ENCODE data around the gene TTBK2.

TTBK2 gene

DNA sequence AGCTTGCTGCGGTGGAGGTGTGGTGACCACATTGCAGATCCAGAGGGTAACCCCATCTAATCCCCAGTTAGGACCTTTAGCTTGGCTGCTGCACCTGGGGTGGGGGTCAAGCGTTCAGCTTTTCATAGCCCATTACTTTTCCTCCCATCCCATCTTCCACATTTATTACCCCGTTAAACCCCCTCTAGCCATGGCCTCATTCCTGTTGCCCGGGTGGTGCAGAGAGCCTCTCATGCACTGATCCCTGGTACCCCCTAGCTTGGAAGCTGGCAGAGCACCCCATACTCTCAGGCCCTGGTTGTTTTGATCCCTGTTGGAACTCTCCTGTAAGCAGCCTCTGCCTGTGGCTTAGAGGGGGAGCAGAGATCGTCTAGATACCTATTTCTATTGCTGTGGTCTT is 204.5 kb downstream of the TTBK2 start:
- H3K27ac ChIP-seq (ENCODE audit: low read depth, low read length), result no peak overlapping the region
- H3K36me3 ChIP-seq (ENCODE audit: control insufficient read depth, insufficient read depth, low read length), result peaks cover 25% of the 10 kb centered on the region
- no peaks in the 10 kb centered on the region for H3K27me3 ChIP-seq (ENCODE audit: control insufficient read depth, insufficient read depth, low read length)
- H3K4me3 ChIP-seq (ENCODE audit: low read depth, low read length), result no peak overlapping the region
- no peaks in the 10 kb centered on the region for H3K4me1 ChIP-seq (ENCODE audit: control insufficient read depth, insufficient read depth, low read length)
- H3K9ac ChIP-seq (ENCODE audit: low read depth, low read length), result no peak overlapping the region
- no peaks in the 10 kb centered on the region for H3K9me3 ChIP-seq (ENCODE audit: control insufficient read depth, insufficient read depth, low read length)

DNA sequence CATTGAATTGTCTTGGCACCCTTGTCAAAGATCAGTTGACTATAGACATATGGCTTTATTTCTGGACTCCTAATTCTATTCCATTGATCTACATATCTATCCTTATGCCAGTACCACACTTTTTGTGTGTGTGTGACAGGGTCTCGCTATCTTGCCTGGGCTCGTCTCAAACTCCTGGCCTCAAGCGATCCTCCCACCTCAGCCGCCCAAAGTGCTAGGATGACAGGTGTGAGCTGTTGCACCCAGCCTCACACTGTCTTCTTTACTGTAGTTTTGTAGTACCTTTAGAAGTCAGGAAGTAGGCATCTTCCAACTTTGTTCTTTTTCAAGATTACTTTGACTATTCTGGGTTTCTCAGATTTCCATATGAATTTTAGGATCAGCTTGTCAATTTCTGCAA is 208.0 kb downstream of the TTBK2 start:
- Histone ChIP-seq H3K9ac (ENCODE audit: low read depth, low read length) (no peak overlapping the region), H3K27me3 (ENCODE audit: control insufficient read depth, insufficient read depth, low read length) (no peaks in the 10 kb centered on the region), H3K36me3 (ENCODE audit: control insufficient read depth, insufficient read depth, low read length) (no peaks in the 10 kb centered on the region), H3K4me1 (ENCODE audit: control insufficient read depth, insufficient read depth, low read length) (no peaks in the 10 kb centered on the region), H3K4me3 (ENCODE audit: low read depth, low read length) (no peak overlapping the region), H3K27ac (ENCODE audit: low read depth, low read length) (no peak overlapping the region), H3K9me3 (ENCODE audit: control insufficient read depth, insufficient read depth, low read length) (no peaks in the 10 kb centered on the region)

DNA sequence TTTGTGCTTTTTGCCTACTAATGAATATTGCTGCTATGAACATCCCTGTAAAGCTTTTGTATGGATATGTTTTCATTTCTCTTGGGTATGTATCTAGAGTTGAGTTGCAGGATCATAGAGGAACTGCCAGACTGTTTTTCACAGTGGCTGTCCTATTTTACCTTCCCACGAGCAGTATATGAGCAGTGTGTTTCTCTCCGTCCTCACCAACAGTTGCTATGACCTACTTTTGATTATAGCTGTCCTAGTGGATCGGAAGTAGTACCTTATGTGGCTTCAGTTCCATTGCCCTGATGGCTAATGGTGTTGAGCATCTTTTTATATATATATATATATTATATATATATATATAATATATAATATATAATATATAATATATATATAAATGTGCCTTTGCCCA is 208.8 kb downstream of the TTBK2 start:
- Histone ChIP-seq H3K36me3 (ENCODE audit: control insufficient read depth, insufficient read depth, low read length) (no peaks in the 10 kb centered on the region), H3K27ac (ENCODE audit: low read depth, low read length) (no peak overlapping the region), H3K4me3 (ENCODE audit: low read depth, low read length) (no peak overlapping the region), H3K4me1 (ENCODE audit: control insufficient read depth, insufficient read depth, low read length) (no peaks in the 10 kb centered on the region), H3K9me3 (ENCODE audit: control insufficient read depth, insufficient read depth, low read length) (no peaks in the 10 kb centered on the region), H3K9ac (ENCODE audit: low read depth, low read length) (no peak overlapping the region), H3K27me3 (ENCODE audit: control insufficient read depth, insufficient read depth, low read length) (no peaks in the 10 kb centered on the region)

- Histone ChIP-seq H3K36me3 (ENCODE audit: control insufficient read depth, insufficient read depth, low read length) (no peaks in the 10 kb centered on the region), H3K4me3 (ENCODE audit: low read depth, low read length) (no peak overlapping the region), H3K27ac (ENCODE audit: low read depth, low read length) (no peak overlapping the region), H3K4me1 (ENCODE audit: control insufficient read depth, insufficient read depth, low read length) (no peaks in the 10 kb centered on the region), H3K9ac (ENCODE audit: low read depth, low read length) (no peak overlapping the region), H3K9me3 (ENCODE audit: control insufficient read depth, insufficient read depth, low read length) (no peaks in the 10 kb centered on the region), H3K27me3 (ENCODE audit: control insufficient read depth, insufficient read depth, low read length) (no peaks in the 10 kb centered on the region)
Observed at GRCh38 chr15:42710662-42711061, 209.9 kb downstream of the TTBK2 start.

DNA sequence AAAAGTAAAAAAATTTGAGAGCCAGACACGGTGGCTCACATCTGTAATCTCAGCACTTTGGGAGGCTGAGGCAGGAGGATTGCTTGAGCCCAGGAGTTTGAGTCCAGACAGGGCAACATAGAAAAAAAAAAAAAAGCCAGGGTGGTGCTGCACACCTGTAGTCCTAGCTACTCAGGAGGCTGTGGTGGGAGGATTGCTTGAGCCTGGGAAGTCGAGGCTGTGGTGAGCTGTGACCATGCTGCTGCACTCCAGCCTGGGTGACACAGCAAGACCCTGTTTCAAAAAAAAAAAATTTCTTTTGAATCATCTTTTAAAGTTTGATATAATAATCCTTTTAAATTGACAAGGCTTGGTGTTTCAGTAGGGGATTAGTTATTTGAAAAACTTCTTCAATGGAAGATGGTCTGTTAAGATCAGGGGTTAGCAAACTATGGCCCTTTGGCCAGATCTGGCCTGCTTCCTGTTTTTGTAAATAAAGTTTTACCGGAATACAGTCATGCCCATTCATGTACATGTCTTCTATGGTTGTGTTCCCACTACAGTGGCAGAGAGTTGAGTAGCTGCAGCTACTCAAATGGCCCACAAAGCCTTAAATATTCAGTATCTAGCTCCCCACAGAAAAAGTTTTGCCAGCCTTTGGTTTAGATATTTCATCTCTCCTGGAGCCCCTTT is 212.6 kb downstream of the TTBK2 start:
- Histone ChIP-seq H3K36me3 (ENCODE audit: control insufficient read depth, insufficient read depth, low read length) (no peaks in the 10 kb centered on the region), H3K9me3 (ENCODE audit: control insufficient read depth, insufficient read depth, low read length) (no peaks in the 10 kb centered on the region), H3K9ac (ENCODE audit: low read depth, low read length) (no peak overlapping the region), H3K27ac (ENCODE audit: low read depth, low read length) (no peak overlapping the region), H3K4me3 (ENCODE audit: low read depth, low read length) (no peak overlapping the region), H3K4me1 (ENCODE audit: control insufficient read depth, insufficient read depth, low read length) (no peaks in the 10 kb centered on the region), H3K27me3 (ENCODE audit: control insufficient read depth, insufficient read depth, low read length) (no peaks in the 10 kb centered on the region)

DNA sequence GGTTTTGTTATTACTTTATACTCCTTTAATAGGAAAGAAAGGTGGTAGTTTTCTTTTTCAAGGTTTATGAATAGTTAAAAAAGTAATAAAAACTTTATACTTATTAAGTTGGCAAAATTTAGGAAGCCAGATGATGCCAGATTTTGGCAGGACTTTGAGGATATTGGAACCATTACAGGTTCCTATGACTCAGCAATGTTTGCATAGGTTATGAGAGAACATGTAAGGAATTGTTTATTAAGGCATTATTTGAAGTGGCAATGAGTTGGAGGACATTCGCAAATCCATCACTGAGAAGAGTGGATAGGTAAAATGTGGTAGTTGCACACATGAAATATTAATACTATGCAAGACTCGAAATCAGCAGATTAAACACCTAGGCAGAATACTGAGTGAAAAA is 213.5 kb downstream of the TTBK2 start:
- H3K9ac ChIP-seq (ENCODE audit: low read depth, low read length), result no peak overlapping the region
- H3K4me1 ChIP-seq (ENCODE audit: control insufficient read depth, insufficient read depth, low read length), result no peaks in the 10 kb centered on the region
- H3K27me3 ChIP-seq (ENCODE audit: control insufficient read depth, insufficient read depth, low read length), result no peaks in the 10 kb centered on the region
- H3K36me3 ChIP-seq (ENCODE audit: control insufficient read depth, insufficient read depth, low read length), result no peaks in the 10 kb centered on the region
- no peak overlapping the region for H3K27ac ChIP-seq (ENCODE audit: low read depth, low read length)
- H3K4me3 ChIP-seq (ENCODE audit: low read depth, low read length), result no peak overlapping the region
- H3K9me3 ChIP-seq (ENCODE audit: control insufficient read depth, insufficient read depth, low read length), result no peaks in the 10 kb centered on the region

DNA sequence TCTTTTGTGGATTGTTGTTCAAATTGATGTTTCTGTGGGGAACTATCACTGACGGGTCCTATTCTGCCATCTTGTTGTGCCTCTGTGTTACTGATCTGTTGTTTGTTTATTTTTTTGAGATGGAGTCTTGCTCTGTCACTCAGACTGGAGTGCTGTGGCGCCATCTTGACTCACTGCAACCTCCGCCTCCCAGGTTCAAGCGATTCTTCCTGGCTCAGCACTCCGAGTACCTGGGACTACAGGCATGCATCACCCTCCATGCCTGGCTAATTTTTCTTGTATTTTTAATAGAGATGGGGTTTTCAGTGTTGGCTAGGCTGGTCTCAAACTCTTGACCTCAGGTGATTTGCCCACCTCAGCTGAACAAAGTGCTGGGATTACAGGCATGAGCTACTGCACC is 215.2 kb downstream of the TTBK2 start:
- no peaks in the 10 kb centered on the region for H3K27me3 ChIP-seq (ENCODE audit: control insufficient read depth, insufficient read depth, low read length)

DNA sequence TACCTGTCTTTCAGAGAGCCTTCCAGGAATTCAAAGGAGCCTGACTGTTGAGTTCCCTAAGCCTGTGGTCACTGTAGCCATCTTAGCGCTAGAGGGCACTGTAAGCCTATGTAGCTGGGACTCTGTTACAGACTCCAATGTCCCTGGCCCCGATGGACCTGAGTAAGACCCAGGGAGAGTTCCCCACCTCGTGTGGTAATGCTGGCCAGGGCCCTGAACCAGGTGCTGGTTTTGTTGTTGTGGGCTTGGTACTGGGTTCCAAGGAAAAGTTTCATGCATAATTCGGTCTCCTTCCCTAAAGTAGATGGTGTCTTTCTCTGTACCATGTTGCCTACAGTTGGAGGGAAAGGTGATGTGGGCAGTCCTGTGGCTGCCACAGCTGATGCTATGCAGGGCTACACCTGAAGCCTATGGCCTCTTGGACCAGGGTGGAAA is 216.1 kb downstream of the TTBK2 start:
- H3K9me3 ChIP-seq (ENCODE audit: control insufficient read depth, insufficient read depth, low read length), result no peaks in the 10 kb centered on the region
- no peaks in the 10 kb centered on the region for H3K36me3 ChIP-seq (ENCODE audit: control insufficient read depth, insufficient read depth, low read length)
- no peak overlapping the region for H3K27ac ChIP-seq (ENCODE audit: low read depth, low read length)
- no peak overlapping the region for H3K9ac ChIP-seq (ENCODE audit: low read depth, low read length)
- H3K4me3 ChIP-seq (ENCODE audit: low read depth, low read length), result no peak overlapping the region
- no peaks in the 10 kb centered on the region for H3K4me1 ChIP-seq (ENCODE audit: control insufficient read depth, insufficient read depth, low read length)
- no peaks in the 10 kb centered on the region for H3K27me3 ChIP-seq (ENCODE audit: control insufficient read depth, insufficient read depth, low read length)

More for the DNA sequence above, 215.2 kb downstream of the TTBK2 start:
- no peaks in the 10 kb centered on the region for H3K36me3 ChIP-seq (ENCODE audit: control insufficient read depth, insufficient read depth, low read length)
- no peaks in the 10 kb centered on the region for H3K4me1 ChIP-seq (ENCODE audit: control insufficient read depth, insufficient read depth, low read length)
- no peak overlapping the region for H3K4me3 ChIP-seq (ENCODE audit: low read depth, low read length)
- H3K9ac ChIP-seq (ENCODE audit: low read depth, low read length), result no peak overlapping the region
- no peaks in the 10 kb centered on the region for H3K9me3 ChIP-seq (ENCODE audit: control insufficient read depth, insufficient read depth, low read length)
- H3K27ac ChIP-seq (ENCODE audit: low read depth, low read length), result no peak overlapping the region

GRCh38 chr15:42696626-42697025 is 224.0 kb downstream of the TTBK2 start:
- no peak overlapping the region for H3K4me3 ChIP-seq (ENCODE audit: low read depth, low read length)
- no peak overlapping the region for H3K9ac ChIP-seq (ENCODE audit: low read depth, low read length)
- no peak overlapping the region for H3K27ac ChIP-seq (ENCODE audit: low read depth, low read length)
- no peaks in the 10 kb centered on the region for H3K4me1 ChIP-seq (ENCODE audit: control insufficient read depth, insufficient read depth, low read length)
- no peaks in the 10 kb centered on the region for H3K36me3 ChIP-seq (ENCODE audit: control insufficient read depth, insufficient read depth, low read length)
- no peaks in the 10 kb centered on the region for H3K9me3 ChIP-seq (ENCODE audit: control insufficient read depth, insufficient read depth, low read length)
- no peaks in the 10 kb centered on the region for H3K27me3 ChIP-seq (ENCODE audit: control insufficient read depth, insufficient read depth, low read length)

GRCh38 chr15:42695527-42696071 is 225.0 kb downstream of the TTBK2 start:
- Histone ChIP-seq H3K36me3 (ENCODE audit: control insufficient read depth, insufficient read depth, low read length) (no peaks in the 10 kb centered on the region), H3K4me1 (ENCODE audit: control insufficient read depth, insufficient read depth, low read length) (no peaks in the 10 kb centered on the region), H3K4me3 (ENCODE audit: low read depth, low read length) (no peak overlapping the region), H3K9ac (ENCODE audit: low read depth, low read length) (no peak overlapping the region), H3K27ac (ENCODE audit: low read depth, low read length) (no peak overlapping the region), H3K9me3 (ENCODE audit: control insufficient read depth, insufficient read depth, low read length) (no peaks in the 10 kb centered on the region), H3K27me3 (ENCODE audit: control insufficient read depth, insufficient read depth, low read length) (no peaks in the 10 kb centered on the region)

DNA sequence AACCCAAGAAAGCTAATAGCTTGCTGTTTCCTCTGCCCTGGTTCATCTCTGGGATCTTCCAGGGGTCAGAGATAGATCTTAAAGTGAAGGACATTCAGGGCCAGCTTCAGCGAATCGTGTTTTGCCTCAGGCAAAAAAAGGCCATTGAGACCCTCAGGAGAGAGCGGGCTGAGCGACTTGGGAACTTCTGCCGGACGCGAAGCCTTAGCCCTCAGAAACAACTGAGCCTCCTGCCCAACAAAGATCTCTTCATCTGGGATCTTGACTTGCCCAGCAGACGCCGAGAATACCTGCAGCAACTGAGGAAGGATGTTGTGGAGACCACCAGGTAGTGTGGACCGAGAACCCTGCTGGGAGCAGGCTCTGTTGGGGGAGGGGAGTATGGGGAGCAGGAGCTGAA is 226.2 kb downstream of the TTBK2 start:
- no peaks in the 10 kb centered on the region for H3K27me3 ChIP-seq (ENCODE audit: control insufficient read depth, insufficient read depth, low read length)
- H3K4me3 ChIP-seq (ENCODE audit: low read depth, low read length), result no peak overlapping the region
- H3K9ac ChIP-seq (ENCODE audit: low read depth, low read length), result no peak overlapping the region
- H3K9me3 ChIP-seq (ENCODE audit: control insufficient read depth, insufficient read depth, low read length), result no peaks in the 10 kb centered on the region
- H3K4me1 ChIP-seq (ENCODE audit: control insufficient read depth, insufficient read depth, low read length), result no peaks in the 10 kb centered on the region
- no peaks in the 10 kb centered on the region for H3K36me3 ChIP-seq (ENCODE audit: control insufficient read depth, insufficient read depth, low read length)
- H3K27ac ChIP-seq (ENCODE audit: low read depth, low read length), result no peak overlapping the region
